DMS53 (cell line): Measurements from ENCODE around the gene RPL26.
A peak's percentile ranks its signal among the peaks of the same experiment; 100 is the strongest.
"Not testable (repeated sequence)": the region's sequence is repeated elsewhere in the genome, so short reads cannot be mapped to it uniquely, and the experiment has no call there.

Source experiments
- DNase-seq: peaks from one replicate; lab custom pipeline; 2025; lab: John Stamatoyannopoulos, UW

The RPL26 gene

DNA sequence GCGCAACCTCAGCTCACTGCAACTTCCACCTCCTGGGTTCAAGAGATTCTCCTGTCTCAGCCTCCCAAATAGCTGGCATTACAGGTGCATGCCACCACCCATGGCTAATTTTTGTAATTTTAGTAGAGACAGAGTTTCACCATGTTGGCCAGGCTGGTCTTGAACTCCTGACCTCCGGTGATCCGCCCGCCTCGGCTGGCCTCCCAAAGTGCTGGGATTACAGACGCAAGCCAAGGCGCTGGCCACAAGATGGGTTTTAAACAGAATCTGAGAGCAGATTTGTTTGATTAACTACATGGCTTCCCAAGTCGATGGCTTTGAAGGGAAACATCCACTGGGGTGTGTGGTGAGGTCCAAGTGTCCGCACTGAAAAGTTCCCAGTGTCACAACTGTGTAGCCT is 11.5 kb upstream of the RPL26 start:
- DNase-seq: not testable (repeated sequence)

DNA sequence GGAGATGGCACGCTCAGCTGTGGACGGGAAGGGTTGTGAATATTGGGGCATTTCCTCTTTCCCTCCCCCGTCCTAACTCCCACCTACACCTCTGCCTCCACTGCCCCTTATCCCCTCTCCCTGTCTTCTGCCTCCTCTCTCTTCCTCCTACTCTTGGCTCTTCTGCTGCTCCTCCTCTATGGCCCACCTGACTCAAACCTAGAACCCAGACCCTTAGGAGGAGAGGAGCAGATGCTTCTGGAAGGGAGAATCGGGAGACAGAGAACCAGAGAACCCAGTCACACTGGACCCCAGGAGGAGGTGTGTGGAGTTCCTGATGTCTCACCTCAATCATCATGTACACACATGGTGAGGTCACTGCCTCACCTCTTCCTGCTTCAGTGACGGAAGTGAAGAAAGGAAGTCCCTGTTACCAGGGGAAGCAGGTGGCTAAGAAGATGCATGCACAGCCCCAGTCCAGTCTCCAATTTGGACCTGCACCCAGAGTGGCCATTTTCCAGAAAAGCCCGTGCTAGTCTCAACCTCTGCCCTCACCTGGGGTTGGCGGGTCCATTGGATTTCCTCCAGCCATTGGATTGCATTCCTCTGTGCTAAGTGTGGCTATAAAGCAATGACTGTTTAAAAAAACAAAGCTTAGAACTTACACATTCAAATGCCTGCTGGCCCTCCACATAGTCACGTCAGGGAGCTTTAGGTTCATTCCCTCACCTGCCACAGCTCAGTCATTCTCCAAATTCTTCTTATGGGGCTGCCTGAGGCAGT is 10.7 kb upstream of the RPL26 start:
- DNase-seq: peak; percentile 70

DNA sequence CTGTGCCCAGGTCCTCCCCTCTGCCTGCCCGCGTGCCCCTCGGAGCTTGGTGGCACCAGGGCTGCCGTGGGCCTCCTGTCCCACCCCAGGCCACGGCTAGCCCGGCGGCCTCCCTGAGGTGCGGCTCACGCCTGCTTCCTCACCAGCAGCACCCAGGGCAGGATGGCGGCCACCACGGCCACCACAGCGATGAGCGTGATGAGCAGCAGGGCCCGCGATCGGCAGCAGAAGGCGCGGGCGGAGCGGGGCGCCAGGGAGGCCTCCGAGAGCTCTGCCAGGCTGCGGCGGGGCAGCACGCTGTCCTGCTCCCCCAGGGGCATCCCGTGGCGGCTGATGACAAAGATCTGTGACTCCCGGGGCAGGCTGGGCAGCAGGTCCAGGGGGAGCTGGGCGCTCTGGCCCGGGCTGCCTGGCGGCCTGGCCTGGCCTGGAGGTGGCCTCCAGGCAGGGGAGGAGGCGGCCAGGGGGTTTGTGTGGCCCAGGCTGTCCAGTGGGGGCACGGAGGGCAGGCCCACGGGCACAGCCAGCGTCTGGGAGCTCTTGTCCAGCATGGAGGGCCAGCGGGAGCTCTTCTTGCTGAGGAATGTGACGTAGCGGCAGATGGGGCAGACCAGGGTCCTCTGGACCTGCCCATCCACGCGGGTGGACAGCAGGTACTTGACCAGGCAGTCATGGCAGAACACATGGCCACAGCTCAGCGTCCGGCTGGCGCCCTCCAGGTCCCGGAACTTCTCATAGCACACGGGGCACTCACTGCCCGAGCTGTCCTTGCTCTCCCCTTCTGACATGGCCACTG is 9.9 kb upstream of the RPL26 start:
- peak; percentile 57 for DNase-seq

DNA sequence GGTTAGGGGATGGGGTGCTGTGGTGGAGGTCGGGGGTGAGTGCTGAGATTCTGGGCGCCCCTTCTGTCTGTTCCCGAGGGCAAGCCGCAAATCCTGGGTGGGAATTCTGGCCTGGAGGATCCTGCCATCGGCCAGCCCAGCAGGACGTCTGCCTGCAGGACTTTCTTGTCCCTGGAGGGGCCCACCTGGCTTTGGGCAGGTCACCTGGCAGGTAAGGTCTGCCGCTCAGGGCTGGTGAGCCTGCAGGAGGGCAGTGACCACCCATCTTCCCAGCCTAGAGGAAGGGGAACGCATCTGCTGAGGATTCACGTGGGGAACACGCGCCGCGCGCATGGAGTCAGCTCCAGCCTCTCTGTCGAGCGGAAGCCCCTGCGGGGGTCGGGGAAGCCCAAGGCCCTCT is 9.3 kb upstream of the RPL26 start:
- peak; percentile 41 for DNase-seq

DNA sequence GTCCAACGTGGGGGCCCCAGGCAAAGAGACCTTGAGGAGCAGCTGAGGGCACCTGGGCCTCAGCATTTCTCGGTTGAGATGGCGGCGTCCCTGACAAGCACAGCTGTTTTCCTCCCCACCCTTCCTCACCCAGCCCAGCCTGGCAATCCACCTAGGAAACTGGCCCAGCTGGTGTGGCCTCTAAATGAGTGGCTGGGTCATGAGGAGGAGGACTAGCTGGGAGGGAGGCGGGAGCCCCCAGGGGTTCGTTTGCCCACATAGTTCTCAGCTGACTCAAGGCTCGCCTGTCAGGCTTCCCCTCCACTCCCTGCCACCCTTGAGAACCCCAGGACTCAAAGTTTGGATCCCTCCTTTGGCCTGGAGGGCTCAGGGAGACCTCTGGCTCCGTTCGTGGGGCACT is 8.7 kb upstream of the RPL26 start:
- no peak for DNase-seq

DNA sequence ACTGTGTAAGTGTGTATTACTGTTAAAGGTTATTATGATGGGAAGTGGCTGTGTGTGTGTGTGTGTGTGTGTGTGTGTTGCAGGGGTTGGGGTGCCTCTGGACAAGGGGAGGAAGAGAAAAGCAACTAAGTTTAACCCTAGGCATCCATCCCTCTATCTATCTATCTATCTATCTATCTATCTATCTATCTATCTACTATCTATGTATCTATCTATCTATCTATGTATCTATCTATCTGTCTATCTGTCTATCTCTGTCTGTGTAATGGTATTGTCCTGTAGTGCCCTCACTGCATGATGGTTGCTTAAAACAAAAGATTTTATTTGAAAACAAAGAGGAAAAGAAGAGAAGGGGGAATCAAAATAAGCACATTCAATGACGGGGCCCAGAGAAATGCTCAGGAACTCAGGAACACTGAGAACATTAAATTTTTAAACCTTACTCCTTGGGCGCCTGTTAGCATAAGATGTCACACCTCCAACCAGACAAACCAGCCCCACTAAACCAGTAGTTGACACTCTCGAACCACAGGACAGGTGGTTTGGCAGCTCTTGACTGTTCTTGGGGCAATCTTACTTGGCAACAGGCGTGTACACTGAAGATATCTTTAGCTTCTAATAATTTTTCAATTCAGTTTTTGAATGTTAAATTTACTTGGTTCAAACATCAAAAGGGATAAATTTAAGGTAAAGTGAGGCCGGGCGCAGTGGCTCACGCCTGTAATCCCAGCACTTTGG is 5.1 kb upstream of the RPL26 start:
- DNase-seq: no peak

DNA sequence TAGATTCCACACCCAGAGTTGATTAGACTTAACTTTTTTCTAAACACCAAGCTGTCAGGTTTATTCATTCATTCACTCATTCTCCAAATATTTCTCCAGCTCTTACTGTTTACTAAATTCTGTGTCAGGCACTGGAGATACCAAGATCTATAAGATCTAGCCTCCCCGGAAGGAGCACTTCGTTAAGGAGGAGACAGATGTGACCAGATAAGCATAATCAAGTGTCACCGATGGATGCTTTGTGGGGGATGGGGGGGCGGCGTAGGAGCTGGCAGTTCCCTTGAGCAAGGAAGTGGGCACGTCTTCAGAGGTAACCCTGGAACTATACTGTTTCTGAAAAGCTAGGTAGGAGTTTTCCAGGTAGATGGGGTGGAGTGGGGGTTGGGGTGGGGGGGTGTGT is 3.8 kb upstream of the RPL26 start:
- no peak for DNase-seq

DNA sequence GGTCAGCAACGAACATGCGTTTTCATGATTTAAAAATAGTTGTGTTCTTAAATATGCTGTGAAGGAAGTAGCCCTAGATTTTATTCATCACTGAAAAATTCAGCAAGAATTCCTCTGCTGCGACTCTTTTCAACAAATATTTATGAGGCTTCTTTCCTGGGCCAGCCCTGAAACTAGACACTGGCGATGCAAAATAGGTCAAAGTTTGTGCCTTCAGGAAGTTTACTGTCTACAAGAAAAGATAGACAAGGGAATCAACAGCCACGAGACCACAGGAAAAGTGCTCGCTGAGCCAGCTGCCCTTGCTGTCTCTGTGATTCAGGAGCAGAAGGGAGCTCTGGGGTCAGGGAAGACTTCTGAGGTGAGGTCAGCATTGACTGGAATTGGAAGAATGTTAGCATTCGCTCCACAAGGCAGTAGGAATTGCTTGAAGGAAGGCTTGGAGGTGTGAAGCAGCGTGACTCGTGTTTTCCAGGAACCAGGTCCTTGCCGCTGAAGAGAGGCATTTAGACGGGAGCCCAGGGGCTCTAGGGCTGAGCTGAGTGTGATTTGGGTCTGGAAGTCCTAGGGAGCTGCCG is 1.9 kb upstream of the RPL26 start:
- DNase-seq: no peak

DNA sequence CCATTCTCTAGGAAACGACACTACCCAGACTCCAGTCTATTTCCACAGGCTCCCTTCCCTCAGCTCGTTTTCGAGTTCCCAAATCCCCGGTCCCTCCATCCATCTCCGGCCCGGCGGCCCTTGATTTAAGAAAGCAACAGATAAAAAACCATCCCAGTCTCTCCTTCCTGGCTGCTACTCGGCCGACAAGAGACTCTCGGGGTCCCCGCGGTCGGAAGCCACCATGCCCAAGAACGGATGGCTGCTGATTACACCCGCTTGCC is 182 bp downstream of the RPL26 start:
- DNase-seq: no peak

DNA sequence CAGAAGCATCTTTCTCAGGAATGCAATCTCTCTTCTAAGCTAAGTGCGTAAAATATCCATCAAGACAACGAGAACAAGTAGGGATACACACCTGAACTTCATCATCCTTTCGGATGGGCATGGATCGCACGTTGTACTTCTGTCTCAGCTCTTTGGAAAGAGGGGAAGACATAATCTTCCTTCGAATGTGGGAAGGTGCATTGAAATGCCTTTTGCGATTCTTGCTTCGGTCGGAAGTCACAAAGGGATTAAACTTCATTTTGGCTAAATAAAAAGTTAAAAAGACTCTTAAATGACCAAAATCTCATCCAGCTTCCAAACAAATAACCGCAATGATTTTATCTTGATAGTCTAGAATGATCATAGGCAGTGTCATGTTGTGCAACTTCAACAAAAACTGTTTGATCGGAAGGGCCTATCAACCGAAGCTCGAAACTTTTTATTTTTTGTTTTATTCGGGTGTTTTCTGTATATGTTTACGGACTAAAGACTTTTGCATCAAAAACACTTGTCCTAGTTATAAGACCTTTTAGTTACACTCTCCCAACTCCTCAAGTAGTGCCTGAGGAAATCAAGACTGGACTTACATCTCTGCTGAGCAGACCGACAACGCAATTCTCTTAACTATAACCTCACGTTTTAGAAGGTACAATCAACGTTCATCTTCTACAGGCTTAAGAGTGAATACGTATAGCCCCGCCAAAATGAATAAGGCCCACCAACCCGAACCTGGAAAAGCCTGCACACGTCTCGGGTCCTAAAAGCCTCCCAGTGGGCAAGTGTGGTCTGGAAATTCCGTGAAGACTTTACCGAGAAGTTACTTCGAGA is 727 bp downstream of the RPL26 start:
- peak; percentile 67 for DNase-seq

DNA sequence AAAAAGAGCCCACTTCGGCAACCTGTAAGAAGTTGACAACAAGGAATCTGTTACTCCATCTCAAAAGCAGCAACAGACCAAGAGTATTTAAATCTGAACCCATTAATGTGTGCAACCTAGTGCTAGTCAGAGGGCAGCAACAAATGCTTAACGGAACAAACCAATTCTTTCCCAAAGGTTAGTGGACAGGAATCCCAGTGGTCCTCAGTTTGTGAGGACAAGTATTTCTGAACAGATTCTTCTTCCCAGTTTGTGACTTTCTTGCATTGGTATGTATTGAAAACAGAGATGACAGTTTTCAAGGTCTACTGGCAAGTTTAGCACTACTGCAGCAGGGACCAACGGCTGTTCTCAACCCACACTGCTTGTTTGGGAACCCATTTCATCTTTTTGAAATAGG is 2.9 kb downstream of the RPL26 start:
- no peak for DNase-seq

DNA sequence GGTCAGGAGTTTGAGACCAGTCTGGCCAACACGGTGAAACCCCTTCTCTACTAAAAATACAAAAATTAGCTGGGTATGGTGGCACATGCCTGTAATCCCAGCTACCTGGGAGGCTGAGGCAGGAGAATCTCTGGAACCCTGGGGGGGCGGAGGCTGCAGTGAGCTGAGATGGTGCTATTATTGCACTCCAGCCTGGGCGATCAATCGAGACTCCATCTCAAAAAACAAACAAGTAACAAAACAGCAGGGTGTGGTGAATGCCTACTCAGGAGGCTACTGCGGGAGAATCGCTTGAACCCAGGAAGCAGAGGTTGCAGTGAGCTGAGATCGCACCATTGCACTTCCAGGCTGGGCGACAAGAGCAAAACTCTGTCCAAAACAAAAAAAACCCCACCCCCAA is 4.9 kb downstream of the RPL26 start:
- DNase-seq: not testable (repeated sequence)

DNA sequence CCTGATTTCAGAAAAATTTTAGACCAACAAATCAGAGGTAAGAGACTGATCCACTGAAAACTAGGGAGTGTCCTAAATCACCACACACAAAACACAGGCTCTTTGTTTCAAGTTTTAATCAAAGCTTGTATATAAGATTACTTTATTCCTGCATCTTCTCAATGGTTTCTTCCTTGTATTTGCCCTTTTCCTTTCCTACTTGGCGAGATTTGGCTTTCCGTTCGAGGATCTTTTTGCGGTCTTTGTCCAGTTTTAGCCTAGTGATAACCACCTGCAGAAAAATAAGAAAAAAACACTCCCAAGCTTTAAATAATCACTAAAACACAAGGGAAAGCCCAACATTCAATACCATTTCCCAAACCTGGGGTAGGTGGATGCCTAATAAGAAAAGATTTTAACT is 5.6 kb downstream of the RPL26 start:
- no peak for DNase-seq

DNA sequence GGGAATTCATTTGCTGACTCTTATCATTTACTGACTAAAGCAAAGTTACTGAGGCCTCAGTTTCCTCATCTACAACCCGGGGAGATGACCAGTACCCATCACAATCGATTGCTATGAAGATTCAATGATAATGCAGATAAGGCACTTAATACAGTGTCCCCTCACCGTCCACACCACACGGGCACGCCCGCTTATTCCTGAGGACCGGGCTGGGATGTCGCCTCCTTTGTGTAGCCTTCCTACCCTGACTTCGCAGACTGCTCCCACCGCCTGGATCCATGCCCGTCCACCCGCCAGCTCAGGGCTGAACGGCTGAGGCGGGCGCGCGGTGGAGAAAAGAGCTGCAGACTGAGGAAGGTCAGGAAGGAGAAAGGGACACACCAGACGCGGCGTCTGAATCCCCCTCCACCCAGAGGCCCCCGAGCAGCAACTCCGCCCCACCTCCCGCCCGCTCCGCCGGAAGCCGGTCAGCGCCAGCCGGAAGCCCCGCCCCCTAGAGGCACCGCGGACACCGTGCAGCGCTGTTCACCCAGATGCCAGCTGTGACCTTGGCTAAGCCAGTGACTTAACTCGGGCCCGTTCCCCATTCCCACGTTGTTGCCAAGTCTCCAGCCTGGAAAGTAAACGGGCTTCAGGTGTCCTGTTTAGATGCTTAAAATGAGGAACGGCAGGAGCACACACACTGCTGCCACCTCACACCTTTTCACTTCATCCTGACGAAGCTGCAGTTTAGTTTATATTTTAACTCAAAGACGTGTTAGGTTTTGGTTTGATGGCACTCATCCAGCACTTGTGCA is 6.5 kb downstream of the RPL26 start, which contains the start of gene KRABD2:
Gene KRABD2 (minus strand): TSS at position 434 of the 797 bp plus-strand sequence.
- peak; percentile 98 for DNase-seq

DNA sequence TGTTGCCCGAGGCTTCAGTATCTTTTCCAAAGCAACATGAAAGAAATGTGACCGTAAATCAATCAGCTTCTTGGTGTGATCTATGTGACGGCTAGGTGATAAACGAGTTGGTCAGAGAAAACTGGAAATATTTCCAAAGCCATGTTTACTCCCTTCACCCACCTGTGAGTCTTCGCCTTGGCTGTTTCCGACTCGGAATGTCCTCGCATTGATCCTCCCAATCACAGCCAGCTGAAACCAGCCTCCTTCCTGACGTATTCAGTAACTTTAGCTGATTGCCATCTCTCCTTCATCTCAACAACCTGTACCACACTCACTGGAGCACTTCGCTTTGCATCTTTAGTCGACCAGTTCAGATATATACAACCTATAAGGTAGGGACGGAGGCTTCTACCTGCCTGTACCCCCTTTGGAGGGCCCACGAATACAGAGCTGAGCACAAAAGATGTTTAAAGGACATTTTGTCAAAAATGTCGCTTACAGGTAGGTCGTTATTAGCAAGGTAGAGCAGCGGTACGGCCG is 7.2 kb downstream of the RPL26 start:
- DNase-seq: peak; percentile 71

DNA sequence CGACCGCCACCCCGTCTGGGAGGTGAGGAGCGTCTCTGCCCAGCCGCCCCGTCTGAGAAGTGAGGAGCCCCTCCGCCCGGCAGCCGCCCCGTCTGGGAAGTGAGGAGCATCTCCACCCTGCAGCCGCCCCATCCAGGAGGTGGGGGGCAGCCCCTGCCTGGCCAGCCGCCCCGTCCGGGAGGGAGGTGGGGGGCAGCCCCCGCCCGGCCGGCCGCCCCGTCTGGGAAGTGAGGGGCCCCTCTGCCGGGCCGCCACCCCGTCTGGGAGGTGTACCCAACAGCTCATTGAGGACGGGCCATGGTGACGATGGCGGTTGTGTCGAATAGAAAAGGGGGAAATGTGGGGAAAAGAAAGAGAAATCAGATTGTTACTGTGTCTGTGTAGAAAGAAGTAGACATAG is 9.1 kb downstream of the RPL26 start:
- not testable (repeated sequence) for DNase-seq

DNA sequence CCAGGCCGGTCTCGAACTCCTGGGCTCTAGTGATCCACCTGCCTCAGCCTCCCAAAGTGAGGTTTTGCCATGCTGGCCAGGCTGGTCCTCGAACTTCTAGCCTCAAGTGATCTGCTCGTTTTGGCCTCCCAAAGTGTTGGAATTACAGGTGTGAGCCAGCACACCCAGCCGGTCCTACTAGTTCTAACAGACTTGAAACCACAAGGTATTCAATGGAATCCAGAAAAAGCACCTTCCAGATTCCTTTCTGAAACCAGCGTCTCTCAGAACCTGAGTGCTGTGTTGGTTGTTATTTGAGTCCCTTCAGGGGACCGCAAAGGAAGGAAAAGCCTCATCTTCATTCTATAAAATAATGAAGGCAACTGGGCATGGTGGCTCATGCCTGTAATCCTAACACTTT is 10.6 kb downstream of the RPL26 start:
- no peak for DNase-seq

DNA sequence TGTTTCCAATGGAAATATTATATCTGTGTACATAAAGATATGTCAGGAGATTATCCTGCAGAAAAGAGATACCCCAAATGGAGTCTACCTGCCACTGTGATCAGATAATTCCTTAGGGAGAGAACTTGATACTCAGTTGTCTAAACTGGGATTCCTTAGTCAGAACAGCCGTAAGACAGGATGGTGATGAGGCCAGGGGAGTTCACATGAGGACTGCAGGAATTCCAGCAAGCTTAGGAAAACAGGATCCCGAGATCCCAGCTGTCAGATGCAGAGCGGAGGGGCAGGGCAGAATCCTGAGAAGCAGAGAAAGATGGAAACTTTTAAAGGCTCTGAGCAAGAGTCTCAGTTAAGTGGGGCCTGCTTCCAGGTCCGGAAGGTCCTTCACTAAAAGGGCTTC is 11.2 kb downstream of the RPL26 start:
- no peak for DNase-seq

DNA sequence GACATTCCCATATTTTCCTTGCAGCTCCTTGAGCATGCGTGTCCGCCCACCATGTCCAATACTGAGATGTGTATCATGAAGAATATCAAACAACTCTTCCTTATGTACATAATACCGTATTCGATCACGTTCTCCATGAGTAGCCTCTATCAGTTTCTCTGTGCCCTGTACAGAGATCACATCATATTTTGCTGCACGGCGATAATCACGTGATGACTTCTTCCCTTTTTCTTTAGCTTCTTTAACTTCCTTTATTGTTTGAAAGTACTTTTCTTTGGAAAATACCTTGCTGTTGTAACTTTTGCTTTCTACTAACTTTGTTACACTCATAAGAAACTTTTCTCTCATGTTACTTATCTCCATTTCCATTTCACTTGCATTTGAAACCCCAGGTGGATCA is 13.0 kb downstream of the RPL26 start:
- no peak for DNase-seq

DNA sequence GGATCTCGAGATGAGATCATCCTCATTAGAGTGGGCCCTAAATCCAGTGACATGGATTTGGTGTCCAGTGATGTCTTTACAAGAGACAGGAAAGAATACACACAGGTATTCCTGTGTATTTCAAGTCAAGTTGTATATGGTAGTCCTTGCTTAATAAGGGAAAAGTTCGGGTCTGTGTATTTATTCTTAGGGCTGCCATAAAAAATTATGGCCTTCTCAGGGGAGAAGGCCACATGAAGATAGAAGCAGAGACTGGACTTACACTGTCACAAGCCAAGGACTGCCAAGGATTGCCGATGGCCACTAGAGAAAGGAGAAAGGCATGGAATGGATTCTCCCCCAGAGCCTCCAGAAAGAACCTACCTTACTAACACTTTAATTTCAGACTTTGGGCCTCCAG is 14.8 kb downstream of the RPL26 start:
- DNase-seq: no peak

DNA sequence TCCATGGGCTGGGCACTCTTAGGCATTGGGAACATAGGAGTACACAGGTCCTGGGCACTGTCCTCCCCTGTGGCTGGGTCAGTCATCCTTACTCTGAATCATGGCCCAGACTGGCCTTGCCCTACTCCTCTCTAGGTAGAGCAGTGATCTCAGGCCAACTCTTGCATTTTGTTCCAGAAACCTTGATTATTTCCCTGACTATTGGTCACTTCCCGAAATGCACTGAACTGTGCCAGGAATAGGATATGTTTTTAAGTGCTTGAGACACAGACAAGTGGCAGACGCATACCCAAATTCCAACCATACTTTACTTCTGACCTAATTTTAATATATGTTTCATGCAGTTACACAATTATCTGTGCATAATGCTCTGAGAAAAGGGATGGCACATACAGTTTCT is 16.8 kb downstream of the RPL26 start:
- no peak for DNase-seq
